Small intestine (tissue), 7 donors: Measurements from ENCODE around the gene ST3GAL6. TPM values are rescaled to one million over a fixed set of nuclear protein-coding genes. Genes with fewer than 3 reads are reported as not detected.

ENCODE experiments used
- DNase-seq, 2 donors: peaks; one replicate each; pipeline versions ENCODE4 v3.0.0 to v3.0.0-alpha.2; 2013
- FAIRE-seq: peaks from 2 replicates; lab custom pipeline; 2012; peaks lifted over from hg19 to GRCh38; lab: Jason Lieb, UNC
- H3K27ac ChIP-seq, 3 donors: one replicate each; pipeline ENCODE4 v1.5.1; 2013; ENCODE audit warnings: low read length in 2 of 3, mild to moderate bottlenecking in 2 of 3, control low read depth in 1 of 3, inconsistent platforms in 1 of 3, low read depth in 1 of 3, moderate library complexity in 1 of 3
- H3K27me3 ChIP-seq, 3 donors: one replicate each; pipeline ENCODE4 v1.6.1; 2013; ENCODE audit warnings: low read length in 3 of 3, inconsistent platforms in 1 of 3; ENCODE audit not compliant: control insufficient read depth in 3 of 3, insufficient read depth in 3 of 3
- H3K36me3 ChIP-seq, 3 donors: one replicate each; pipeline ENCODE4 v1.6.1; 2013; ENCODE audit warnings: low read length in 3 of 3, inconsistent platforms in 1 of 3, low read depth in 1 of 3, mild to moderate bottlenecking in 1 of 3, moderate library complexity in 1 of 3; ENCODE audit not compliant: control insufficient read depth in 3 of 3, insufficient read depth in 2 of 3
- H3K4me1 ChIP-seq, 3 donors: one replicate each; pipeline ENCODE4 v1.6.1; 2013; ENCODE audit warnings: low read length in 2 of 3, inconsistent platforms in 1 of 3, low read depth in 1 of 3, mild to moderate bottlenecking in 1 of 3, moderate library complexity in 1 of 3; ENCODE audit not compliant: control insufficient read depth in 3 of 3, insufficient read depth in 2 of 3
- H3K4me3 ChIP-seq, 3 donors: one replicate each; pipeline ENCODE4 v1.5.1; 2013; ENCODE audit warnings: low read length in 3 of 3, control low read depth in 1 of 3, inconsistent platforms in 1 of 3, low read depth in 1 of 3, mild to moderate bottlenecking in 1 of 3, moderate library complexity in 1 of 3
- H3K9me3 ChIP-seq, 2 donors: one replicate each; pipeline ENCODE4 v1.6.1; 2013; ENCODE audit warnings: low read depth in 1 of 2, low read length in 1 of 2; ENCODE audit not compliant: control insufficient read depth in 2 of 2, insufficient read depth in 1 of 2
- WGBS, 3 donors: extraction: QIAGEN DNeasy Blood & Tissue Kit; methylation state at CpG; one replicate each; pipeline ENCODE4 v1.1.7; 2013; 5-methylcytosine and 5-hydroxymethylcytosine counted together
- polyA plus RNA-seq, 4 donors: library from polyadenylated mRNA; stranded (reverse) in 3 of 4; unstranded in 1 of 4; fragments of 200-250 nt in 3 of 4; fragments of 120-200 nt in 1 of 4; gene quantifications; one replicate each; pipeline versions ENCODE4 v1.2.1 to v1.2.3, GENCODE V29; 2013
- donor health status: healthy with polysubstance abuse.
- donor health status: control.
- donor health status: control.
- donor health status: Bipolar disorder and iron deficiency.
- donor health status: healthy.

The ST3GAL6 gene
- polyA plus RNA-seq, 4 donors, result 2.2 to 7.6 (median 3.2) TPM; not detected in 1

DNA sequence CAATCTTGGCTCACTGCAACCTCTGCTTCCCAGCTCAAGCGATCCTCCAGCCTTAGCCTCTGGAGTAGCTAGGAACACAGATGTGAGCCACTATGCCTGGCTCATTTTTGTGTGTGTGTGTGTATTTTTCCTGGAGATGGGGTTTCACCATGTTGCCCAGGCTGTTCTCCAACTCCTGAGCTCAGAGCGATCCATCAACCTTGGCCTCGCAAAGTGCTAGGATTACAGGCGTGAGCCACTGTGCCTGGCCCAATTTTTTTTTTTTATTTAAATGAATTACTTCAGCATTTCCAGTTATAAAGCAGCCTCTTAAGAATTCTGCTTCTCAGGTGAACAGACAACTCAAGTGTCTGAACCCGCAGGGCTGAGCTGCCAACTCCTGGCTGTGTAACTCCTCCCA, 20.1 kb upstream of the ST3GAL6 start:
- Histone ChIP-seq H3K4me1 (no peaks in the 10 kb centered on the region), H3K27ac (no peak overlapping the region), H3K4me3 (no peak overlapping the region), H3K9me3 (no peaks in the 10 kb centered on the region), H3K27me3 (no peaks in the 10 kb centered on the region), H3K36me3 (no peaks in the 10 kb centered on the region)
- WGBS, 3 donors, result 85 to 94% (median 93%) methylated on average over 5 of the region's 5 CpGs
- no peak for FAIRE-seq
- no peak for DNase-seq

DNA sequence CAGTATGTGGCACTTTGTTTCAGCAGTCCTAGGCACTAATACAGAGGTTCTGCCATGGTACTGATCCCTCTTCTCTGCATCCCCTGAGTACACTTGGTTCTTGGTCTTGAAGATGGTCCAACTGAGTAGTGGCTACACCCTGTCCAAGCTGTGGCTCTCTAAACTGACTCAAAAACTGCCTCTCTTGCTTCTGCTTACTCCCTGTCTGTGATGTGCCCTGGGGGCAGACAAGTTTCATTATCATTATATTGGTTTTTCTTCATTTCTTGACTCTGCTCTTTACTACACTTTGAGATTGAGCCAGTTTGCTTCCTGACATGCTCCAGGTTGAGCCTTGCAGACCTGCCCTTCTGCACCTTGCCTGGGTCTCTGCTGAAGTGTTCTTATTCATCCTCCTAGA, 18.9 kb upstream of the ST3GAL6 start:
- DNase-seq, result no peak
- FAIRE-seq, result no peak

DNA sequence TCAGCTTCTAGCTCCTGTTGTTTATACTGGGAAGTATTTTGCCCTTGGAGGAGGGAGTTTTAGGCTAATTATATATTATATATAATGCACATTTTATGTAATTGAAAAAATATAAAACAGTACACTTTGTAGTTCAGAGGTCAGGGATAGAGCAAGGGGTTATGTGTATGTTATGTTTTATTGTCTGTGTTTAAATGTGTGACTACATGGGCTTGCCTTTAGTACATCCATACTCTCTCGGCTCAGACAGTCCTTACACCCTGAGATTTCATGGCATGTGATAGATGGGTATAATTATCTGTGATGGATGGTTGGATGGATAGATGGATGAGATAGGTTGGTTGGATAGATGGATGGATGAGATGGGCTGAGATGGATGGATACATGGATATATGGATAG, 17.4 kb upstream of the ST3GAL6 start:
- 75 to 90% (median 89%) methylated on average over 1 of the region's 1 CpG for WGBS, 3 donors

More for the DNA sequence above, 18.9 kb upstream of the ST3GAL6 start:
- H3K36me3 ChIP-seq, result no peaks in the 10 kb centered on the region
- no peaks in the 10 kb centered on the region for H3K4me1 ChIP-seq
- no peak overlapping the region for H3K27ac ChIP-seq
- no peaks in the 10 kb centered on the region for H3K9me3 ChIP-seq
- no peaks in the 10 kb centered on the region for H3K27me3 ChIP-seq
- no peak overlapping the region for H3K4me3 ChIP-seq

DNA sequence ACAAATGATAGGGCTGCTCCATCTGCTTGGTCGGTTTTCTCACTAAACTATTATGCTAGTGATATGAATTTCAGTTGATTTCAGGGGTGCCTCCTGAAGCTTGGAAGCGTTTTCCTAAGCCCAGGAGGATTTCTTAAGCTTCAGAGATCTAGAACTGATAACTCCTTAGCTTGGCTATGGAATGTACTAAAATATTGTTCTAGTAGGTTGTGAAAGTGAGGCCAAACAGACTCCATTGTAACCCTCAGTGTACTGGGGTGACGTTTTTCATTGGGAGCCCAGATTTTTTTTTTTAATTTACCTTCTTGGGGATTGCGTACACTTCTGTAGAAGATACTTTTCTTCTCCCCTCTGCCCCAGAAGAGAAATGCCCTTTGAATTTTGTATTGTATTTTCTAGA, 17.0 kb upstream of the ST3GAL6 start:
- no peak overlapping the region for H3K27ac ChIP-seq
- DNase-seq, result no peak
- no peaks in the 10 kb centered on the region for H3K27me3 ChIP-seq
- no peak overlapping the region for H3K4me3 ChIP-seq
- FAIRE-seq, result no peak
- no peaks in the 10 kb centered on the region for H3K9me3 ChIP-seq
- no peaks in the 10 kb centered on the region for H3K36me3 ChIP-seq
- H3K4me1 ChIP-seq, result no peaks in the 10 kb centered on the region
- 62 to 77% (median 75%) methylated on average over 4 of the region's 4 CpGs for WGBS, 3 donors

More for the DNA sequence above, 17.4 kb upstream of the ST3GAL6 start:
- Histone ChIP-seq H3K9me3 (no peaks in the 10 kb centered on the region), H3K4me1 (no peaks in the 10 kb centered on the region), H3K36me3 (no peaks in the 10 kb centered on the region), H3K27ac (no peak overlapping the region), H3K4me3 (no peak overlapping the region), H3K27me3 (no peaks in the 10 kb centered on the region)
- FAIRE-seq (no peak), DNase-seq (no peak)

DNA sequence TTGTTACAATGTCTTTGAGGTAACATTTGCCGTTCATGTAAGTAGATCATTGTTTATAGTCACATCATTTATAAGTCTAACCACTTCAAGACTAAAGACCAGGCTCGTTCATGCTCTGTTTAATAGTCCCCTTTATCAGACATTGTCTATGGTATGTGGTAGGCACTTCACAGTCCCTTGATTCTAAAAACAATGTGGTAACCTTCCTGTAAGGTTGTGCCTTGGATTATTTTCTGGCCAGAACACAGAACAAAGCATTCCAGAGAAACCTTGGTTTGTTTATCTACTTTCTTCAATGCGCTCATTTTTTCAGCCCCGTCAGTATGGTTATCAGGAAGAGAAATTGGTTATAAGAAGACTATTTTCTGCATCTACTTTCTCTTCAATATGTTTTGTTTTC, 16.3 kb upstream of the ST3GAL6 start:
- WGBS, 3 donors, result 62 to 68% (median 63%) methylated on average over 4 of the region's 4 CpGs
- H3K36me3 ChIP-seq, result no peaks in the 10 kb centered on the region
- H3K4me1 ChIP-seq, result no peaks in the 10 kb centered on the region
- DNase-seq (no peak), FAIRE-seq (no peak)
- H3K4me3 ChIP-seq, result no peak overlapping the region
- no peaks in the 10 kb centered on the region for H3K27me3 ChIP-seq
- no peak overlapping the region for H3K27ac ChIP-seq
- H3K9me3 ChIP-seq, result no peaks in the 10 kb centered on the region

DNA sequence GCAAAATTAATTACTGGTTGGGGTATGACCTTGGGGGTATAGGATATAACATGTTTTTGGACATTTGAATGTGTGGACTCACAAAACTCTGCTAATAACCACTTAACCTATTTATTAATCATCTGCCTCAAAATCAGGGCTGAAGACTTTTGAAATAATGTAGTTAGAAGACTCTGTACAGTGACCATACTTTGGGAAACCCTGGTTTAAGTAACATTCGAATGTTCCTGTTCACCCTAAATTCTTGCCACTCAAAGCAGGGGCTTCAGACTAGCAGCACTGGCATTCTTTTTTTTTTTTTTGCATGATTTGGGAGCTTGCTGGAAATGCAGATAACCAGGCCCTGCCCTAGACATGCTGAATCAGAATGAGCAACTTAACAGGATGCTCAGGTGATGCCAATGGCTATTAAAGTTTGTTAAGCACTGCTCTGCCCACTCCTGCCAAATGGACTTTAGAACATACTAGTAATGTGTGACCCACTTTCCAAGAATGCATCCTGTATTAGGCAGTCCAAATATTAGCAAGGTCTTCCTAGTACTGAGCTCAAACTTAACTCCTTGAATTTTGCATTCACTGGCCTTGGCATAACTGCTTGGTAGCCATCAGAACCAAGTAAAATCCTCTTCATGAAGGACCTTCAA, 12.7 kb upstream of the ST3GAL6 start:
- Histone ChIP-seq H3K27ac (no peak overlapping the region), H3K4me1 (no peaks in the 10 kb centered on the region), H3K4me3 (no peak overlapping the region), H3K36me3 (no peaks in the 10 kb centered on the region), H3K9me3 (no peaks in the 10 kb centered on the region), H3K27me3 (no peaks in the 10 kb centered on the region)
- 80 to 85% (median 80%) methylated on average over 1 of the region's 1 CpG for WGBS, 3 donors
- FAIRE-seq, result no peak
- DNase-seq, result no peak

DNA sequence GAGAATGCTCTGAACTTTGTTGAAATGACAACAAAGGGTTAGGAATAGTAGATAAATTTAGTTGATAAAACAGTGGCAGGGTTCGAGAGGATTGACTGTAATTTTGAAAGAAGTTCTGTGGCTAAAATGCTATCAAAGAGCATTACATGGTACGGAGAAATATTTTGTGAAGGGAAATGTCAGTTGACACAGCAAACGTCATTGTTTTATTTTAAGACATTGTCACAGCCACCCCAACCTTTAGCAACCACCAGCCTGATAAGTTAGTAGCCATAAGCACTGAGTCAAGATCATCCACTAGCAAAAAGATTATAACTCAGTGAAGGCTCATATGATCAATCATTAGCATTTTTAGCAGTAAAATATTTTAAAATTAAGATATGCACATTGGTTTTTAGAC, 8.7 kb upstream of the ST3GAL6 start:
- no peaks in the 10 kb centered on the region for H3K36me3 ChIP-seq
- no peaks in the 10 kb centered on the region for H3K9me3 ChIP-seq
- FAIRE-seq (no peak), DNase-seq (no peak)
- no peaks in the 10 kb centered on the region for H3K4me1 ChIP-seq
- H3K27me3 ChIP-seq, result no peaks in the 10 kb centered on the region
- 51 to 55% (median 53%) methylated on average over 3 of the region's 3 CpGs for WGBS, 3 donors
- no peak overlapping the region for H3K4me3 ChIP-seq
- H3K27ac ChIP-seq, result no peak overlapping the region

DNA sequence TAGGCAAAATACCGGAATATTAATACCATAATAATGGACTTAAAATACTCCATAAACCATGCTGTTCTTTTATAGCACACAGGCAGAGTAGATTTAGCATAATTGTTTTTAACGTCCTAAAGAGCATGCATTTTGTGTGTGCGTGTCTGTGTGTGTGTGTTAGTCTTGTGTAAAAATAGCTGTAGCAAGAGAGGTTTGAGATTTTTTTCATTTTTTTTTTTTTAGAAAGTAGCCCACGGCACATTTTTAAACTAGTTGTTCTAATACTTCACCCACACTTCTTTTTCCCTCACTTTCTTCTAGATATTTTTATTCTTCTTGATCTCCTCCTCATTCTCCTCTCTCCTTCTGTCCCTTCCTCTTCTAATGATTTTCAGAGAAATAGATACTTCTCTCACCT, 7.5 kb upstream of the ST3GAL6 start:
- Histone ChIP-seq H3K36me3 (no peaks in the 10 kb centered on the region), H3K4me1 (no peaks in the 10 kb centered on the region), H3K4me3 (no peak overlapping the region), H3K27me3 (no peaks in the 10 kb centered on the region), H3K9me3 (no peaks in the 10 kb centered on the region), H3K27ac (no peak overlapping the region)
- DNase-seq, result no peak
- WGBS, 3 donors, result 76 to 82% (median 78%) methylated on average over 4 of the region's 4 CpGs
- no peak for FAIRE-seq

DNA sequence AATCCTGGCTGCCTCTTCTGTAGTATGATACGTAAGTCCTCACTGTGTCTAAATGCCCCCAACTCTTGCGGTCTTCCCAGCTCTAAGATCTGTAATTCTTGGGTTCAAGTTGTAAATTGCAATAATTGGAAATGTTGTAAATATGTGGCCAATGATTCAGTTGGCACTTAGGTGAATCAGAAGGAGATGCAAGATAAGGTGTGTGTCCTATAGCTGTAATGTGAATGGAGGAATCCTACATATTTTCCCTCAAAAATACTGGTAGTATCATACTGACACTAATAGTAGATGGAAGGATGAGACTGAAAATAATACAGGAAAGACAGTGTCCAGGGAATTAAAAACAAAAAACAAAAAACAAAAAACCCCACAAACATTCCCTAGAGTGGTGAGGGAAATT, 3.5 kb upstream of the ST3GAL6 start:
- DNase-seq (no peak), FAIRE-seq (no peak)
- WGBS, 3 donors, result 92 to 96% (median 93%) methylated on average over 2 of the region's 2 CpGs
- H3K4me3 ChIP-seq, result no peak overlapping the region
- H3K4me1 ChIP-seq, result peaks cover 0 to 3% (median 0%) of the 10 kb centered on the region in 3 donors
- no peaks in the 10 kb centered on the region for H3K9me3 ChIP-seq
- no peaks in the 10 kb centered on the region for H3K27me3 ChIP-seq
- H3K27ac ChIP-seq, result no peak overlapping the region
- no peaks in the 10 kb centered on the region for H3K36me3 ChIP-seq
